Astrocyte of the cerebellum (primary cell): ENCODE results near the gene LUZP1.

Experiments
- DNase-seq: peaks from one replicate; pipeline ENCODE4 v3.0.0-alpha.2; 2011; ENCODE audit warnings: low read depth
- H3K4me3 ChIP-seq: 2 replicates; pipeline ENCODE4 v1.5.1; 2011; ENCODE audit warnings: mild to moderate bottlenecking, low read depth, low read length, moderate library complexity
- in situ Hi-C: cut with HindIII; loops from 2 replicates; pipeline ENCODE4 v1.10.0; 2017; ENCODE audit warnings: low sequenced_read_pairs
- TF ChIP-seq, protein P1 (sequence below): IDR thresholded peaks from 2 replicates; pipeline ENCODE4 v1.5.1; 2012; ENCODE audit warnings: low read length, low read depth, moderate library complexity, mild to moderate bottlenecking; ENCODE audit errors: missing control alignments

The LUZP1 gene

DNA sequence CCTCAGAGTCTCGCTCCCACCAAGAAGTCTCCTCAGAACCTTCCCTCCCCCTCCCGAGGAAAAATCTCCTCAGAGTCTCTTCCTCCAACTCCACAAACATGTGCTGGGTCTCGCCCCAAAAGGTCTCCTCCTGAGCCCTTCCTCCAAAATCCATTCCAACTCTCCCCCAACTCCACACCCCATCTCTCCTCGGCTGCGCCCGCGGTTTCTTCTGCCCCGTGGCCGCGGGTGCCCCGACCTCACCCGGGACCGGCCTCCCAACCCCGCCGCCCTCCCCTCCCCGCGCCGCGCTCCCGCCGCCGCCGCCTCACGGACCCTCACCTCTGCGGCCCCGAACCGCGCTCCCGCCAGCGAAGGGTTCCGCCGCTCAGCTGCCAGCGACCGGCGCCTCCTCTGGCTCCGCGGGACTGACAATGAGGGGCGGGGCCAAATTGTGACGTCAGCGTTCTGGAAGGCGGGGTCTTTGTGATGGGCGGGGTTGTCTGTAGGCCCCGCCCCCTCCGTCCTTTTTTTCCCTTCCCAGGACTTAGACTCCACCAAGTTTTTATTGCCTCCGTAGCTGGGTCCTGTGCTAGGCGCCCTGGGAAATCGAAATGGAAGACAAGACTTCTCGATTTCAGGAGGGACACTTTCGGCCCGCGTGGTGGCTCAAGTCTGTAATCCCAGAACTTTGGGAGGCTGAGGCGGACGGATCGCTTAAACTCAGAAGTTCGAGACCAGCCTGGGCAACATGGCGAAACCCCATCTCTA lies at the start of gene LUZP1:
Gene LUZP1 (minus strand): TSS at position 412 of the 750 bp plus-strand sequence.
- H3K4me3 ChIP-seq = peak within 1 kb of the TSS; percentile 58
- TF ChIP-seq, protein P1, sequence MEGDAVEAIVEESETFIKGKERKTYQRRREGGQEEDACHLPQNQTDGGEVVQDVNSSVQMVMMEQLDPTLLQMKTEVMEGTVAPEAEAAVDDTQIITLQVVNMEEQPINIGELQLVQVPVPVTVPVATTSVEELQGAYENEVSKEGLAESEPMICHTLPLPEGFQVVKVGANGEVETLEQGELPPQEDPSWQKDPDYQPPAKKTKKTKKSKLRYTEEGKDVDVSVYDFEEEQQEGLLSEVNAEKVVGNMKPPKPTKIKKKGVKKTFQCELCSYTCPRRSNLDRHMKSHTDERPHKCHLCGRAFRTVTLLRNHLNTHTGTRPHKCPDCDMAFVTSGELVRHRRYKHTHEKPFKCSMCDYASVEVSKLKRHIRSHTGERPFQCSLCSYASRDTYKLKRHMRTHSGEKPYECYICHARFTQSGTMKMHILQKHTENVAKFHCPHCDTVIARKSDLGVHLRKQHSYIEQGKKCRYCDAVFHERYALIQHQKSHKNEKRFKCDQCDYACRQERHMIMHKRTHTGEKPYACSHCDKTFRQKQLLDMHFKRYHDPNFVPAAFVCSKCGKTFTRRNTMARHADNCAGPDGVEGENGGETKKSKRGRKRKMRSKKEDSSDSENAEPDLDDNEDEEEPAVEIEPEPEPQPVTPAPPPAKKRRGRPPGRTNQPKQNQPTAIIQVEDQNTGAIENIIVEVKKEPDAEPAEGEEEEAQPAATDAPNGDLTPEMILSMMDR = no peak
- DNase-seq = peak; percentile 72
- in situ Hi-C loops = no loop called here

DNA sequence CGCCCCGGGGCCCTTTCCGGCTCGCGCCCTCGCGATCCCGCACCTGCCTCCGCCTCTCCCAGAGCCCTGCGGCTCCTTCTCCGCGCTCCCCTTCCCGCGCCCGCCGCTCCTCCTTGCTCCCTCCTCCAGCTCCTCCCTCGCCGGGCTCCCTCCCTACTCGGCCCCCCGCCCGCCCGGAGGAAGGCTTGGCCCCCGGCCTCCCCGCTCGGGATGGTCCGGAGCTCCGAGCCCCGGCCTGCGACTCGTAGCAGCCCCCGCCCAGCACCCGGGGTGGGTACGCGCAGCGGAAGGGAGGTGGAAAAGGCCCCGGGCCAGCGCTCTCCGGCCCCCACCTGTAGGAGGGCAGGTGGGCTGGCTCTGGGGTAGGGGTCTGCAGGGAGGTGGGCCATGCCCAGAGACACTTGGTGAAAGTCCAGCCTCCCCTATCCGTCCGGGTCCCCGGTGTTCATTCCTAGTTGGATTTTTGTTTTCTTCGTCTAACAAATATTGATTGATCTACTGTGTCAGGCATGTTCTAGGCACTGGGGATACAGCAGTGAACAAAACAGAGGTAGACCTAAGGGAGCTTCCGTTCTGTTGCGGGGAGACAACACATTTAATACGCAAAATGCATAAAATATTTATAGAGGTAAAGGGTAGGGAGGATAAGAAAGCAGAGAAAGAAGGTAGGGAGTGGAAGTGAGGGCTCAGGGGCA lies 48.9 kb upstream of the LUZP1 start, which contains the start of gene HTR1D:
Gene HTR1D (minus strand): TSS at position 82 of the 695 bp plus-strand sequence. CDS start 23,283 bp downstream, outside the sequence.
- peak within 1 kb of the TSS; percentile 37 for H3K4me3 ChIP-seq
- in situ Hi-C loops = no loop called here
- TF ChIP-seq, protein P1 = no peak
- DNase-seq = no peak

DNA sequence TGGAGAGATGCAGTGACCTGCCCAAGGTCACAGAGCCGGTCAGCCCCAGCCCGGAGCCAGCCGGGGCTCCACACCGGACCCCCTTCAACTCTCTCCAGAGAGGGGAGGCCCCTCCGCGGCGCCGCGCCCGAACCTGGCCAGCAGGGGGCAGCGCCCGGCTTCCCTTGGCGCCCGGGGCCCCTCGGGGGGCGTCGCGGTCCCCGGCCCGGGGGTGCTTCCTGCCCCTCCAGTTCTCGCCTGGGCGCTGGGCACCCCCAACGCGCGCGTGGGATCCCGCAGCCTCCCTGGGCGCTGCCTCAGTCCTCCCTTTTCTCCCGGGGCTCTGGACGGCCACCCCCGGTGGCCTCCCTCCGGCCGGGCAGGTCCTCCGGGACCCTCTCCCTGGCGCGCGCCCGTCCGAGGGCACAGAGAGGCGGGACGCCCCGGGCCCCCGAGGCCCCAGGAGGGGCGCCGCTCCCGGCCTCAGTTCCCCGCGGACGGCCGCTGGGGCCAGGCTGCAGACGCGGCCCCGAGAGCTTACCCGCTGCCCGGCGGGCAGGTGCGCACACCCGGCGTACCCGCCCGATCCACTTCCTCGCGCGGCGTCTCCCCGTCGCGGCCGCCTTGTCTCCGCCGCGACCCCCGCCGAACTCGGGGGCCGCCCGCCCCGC lies 48.2 kb upstream of the LUZP1 start:
- in situ Hi-C loops = no loop called here
- TF ChIP-seq, protein P1 = peak; percentile 54
- DNase-seq = no peak
- H3K4me3 ChIP-seq = peak overlapping the region; percentile 37

DNA sequence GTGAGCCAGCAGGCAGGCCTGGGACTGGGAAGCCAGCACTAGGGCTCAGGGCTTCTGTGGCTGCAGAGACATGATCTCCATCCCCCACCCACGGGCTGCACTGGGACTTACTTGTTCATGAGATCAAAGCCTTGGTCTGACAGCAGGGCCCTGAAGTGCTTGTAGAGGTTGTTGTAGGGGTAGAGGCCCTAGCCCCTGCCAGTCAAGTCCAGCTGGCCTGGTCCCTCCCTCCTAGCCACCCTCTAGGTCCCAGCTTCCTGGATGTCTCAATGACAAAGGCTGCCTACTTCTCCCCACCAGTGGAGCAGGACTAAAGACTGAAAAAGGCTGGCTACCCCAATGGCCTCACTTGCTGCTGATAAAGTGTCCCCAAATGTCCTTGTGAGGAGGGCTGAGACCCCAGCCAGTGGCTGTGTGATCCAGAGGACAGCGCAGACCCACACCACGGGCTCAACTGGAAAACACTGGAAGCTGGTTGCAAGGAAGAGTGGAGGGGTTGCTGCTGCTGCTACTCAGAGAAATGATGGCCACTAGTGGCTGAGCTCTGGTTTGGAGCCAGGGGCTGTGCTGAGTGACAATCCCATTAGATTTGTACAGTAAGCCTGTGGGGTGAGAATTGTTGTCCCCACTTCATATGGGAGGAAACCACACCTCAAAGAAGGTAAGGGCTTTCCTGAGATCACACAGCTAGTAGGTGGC lies 47.2 kb upstream of the LUZP1 start:
- in situ Hi-C loops = no loop called here
- H3K4me3 ChIP-seq = no peak overlapping the region
- no peak for DNase-seq
- TF ChIP-seq, protein P1 = no peak

DNA sequence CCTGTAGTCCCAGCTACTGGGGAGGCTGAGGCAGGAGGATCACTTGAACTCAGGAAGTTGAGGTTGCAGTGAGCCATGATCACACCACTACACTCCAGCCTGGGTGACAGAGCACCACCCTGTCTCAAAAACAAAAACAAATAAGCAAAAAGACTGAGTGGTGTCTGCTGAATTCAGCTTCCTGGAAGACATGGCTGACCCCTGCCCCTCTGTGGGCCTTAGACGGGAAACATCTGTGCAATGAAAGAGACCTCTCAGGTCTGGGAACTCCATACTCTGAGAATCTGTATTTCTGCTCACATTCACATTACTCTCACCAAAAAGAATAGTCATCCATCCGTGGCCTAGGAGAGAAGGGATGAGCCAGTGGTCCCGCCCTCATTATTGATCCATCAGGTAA lies 46.6 kb upstream of the LUZP1 start:
- in situ Hi-C loops = no loop called here
- no peak overlapping the region for H3K4me3 ChIP-seq
- TF ChIP-seq, protein P1 = no peak
- DNase-seq = no peak

DNA sequence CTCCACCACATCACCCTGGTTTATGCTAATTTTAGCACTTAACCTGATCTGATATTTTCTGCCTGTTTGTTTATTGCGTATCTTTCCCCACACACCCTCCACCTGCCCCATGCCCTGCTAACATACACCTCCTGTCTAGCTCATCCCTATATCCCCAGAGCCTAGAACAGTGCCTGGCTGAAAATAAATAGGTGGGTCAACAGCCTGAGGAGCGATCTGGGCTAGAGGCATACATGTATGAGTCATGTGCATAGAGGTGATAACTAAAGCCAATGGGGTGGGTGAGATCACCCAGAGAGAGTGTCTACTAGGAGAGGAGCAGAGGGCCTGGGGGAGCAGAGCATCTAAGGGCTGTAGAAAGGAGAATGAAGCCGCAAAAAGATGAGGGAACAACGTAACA lies 46.0 kb upstream of the LUZP1 start:
- no peak overlapping the region for H3K4me3 ChIP-seq
- in situ Hi-C loops = no loop called here
- TF ChIP-seq, protein P1 = no peak
- DNase-seq = no peak
